A549 (cell line): ENCODE measurements around the gene LAMTOR3.

Experiments
- CBX2 ChIP-seq: fragments of 200-600 bp; sonication (generic); IDR thresholded peaks from 2 replicates; pipeline ENCODE4 v1.6.1; 2016; ENCODE audit warnings: low read depth, mild to moderate bottlenecking, borderline replicate concordance
- CHD4 ChIP-seq: fragments of 200-600 bp; sonication (generic); IDR thresholded peaks from 2 replicates; pipeline ENCODE4 v1.6.1; 2016; ENCODE audit warnings: antibody characterized with exemption, mild to moderate bottlenecking, borderline replicate concordance
- CTCF ChIP-seq: fragments of >200 bp; sonication (Bioruptor Twin); formaldehyde crosslinking; IDR thresholded peaks from 3 replicates; pipeline ENCODE4 v1.5.1; 2016
- EP300 ChIP-seq, 2 experiments: fragments of >200 bp; sonication (Bioruptor Twin); formaldehyde crosslinking; IDR thresholded peaks; 2 replicates in 1 of 2; 3 replicates in 1 of 2; pipeline ENCODE4 v1.6.1; 2016 to 2017
- POLR2A ChIP-seq: IDR thresholded peaks from 2 replicates; pipeline ENCODE4 v1.6.1; 2012; ENCODE audit warnings: mild to moderate bottlenecking, low read length
- TP53 ChIP-seq: fragments of 250-450 bp; sonication (Bioruptor Pico); IDR thresholded peaks from 2 replicates; pipeline ENCODE4 v1.5.0; 2021; ENCODE audit warnings: mild to moderate bottlenecking, moderate library complexity
- ZC3H11A ChIP-seq: fragments of 450-650 bp; IDR thresholded peaks from 2 replicates; pipeline ENCODE4 v1.6.1; 2014; ENCODE audit warnings: antibody characterized with exemption, mild to moderate bottlenecking

DNA sequence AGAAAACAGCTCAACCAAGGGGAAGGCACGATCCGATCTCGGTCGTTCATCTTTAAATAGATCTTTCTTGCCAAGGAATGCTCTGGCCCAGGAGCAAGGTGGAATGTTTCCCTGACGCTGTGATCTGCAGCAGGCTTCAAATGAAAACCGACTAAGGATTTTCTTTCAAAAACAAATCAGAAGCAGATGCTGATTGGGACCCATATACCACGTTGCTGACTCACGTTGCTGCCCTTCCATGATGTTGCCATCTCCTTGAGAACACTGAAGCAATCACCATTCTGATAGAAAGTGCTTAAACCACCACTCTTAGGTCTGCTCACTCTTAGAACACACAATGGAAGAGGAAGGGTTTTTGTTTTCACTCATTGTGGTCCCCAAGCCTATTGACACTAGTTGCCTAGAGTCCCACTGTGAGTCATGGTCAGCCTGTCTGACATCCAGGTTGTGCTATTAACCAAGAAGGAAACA, 26.1 kb downstream of the LAMTOR3 start:
- TF ChIP-seq CBX2 (no peak), CTCF (no peak), TP53 (CRISPR knock-in tag) (no peak), EP300 (IDR thresholded peaks at IDR 0.05) (no peak), ZC3H11A (no peak), CHD4 (no peak), POLR2A (no peak)
